ENCODE results near the gene CHPT1. TPM values are rescaled to one million over a fixed set of nuclear protein-coding genes. Genes with fewer than 3 reads are reported as not detected.

CHPT1 gene
- total and polyA plus RNA-seq, 9 of the 15 experiments (the other 6 are each of a cell fraction or from before 2014, with no cell fraction given): 15.3 to 210 (median 91.9) TPM

DNA sequence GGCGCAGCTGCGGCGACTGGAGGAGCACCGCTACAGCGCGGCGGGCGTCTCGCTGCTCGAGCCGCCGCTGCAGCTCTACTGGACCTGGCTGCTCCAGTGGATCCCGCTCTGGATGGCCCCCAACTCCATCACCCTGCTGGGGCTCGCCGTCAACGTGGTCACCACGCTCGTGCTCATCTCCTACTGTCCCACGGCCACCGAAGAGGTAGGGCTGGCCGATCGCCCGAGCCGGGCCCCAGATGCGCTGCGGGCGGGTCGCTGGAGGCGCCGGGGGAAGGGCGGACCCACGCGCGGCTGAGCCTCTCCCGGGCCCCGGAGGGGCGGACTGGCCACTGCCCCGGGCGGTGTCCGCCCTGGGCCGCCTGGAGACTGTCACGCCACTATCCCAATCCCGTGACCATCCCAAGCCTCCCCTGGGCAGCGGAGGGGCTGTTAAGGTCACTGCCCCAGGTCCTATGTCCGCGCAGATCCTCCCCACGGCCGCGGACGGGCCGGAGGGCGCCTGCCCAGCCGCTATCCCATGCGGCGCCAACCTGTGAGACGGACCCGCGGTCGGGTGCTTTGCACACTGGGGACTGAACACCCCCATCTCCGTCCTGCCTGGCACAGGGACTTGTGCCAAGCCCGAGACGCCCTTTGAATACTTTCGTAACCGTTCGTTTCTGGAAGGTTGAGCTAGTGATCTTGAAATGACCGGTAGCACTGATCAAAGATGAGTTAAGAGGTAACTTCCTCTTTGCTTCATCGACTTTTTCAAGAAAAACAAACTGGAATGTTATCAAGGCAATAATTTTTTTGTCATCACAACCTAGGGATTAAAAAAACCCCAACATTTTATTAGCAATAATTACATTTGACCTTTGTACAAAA, 725 bp downstream of the CHPT1 start (continued):
- no peak for TF ChIP-seq THAP12 (CRISPR knock-in tag; IDR thresholded peaks at IDR 0.05)
- TF ChIP-seq RFX1 (IDR thresholded peaks at IDR 0.05): no peak
- no peak for TF ChIP-seq CBFA2T2 (conservative IDR thresholded peaks at IDR 0.05)
- TF ChIP-seq ZBTB40 (IDR thresholded peaks at IDR 0.05): no peak
- TF ChIP-seq ZBTB40 (CRISPR knock-in tag; IDR thresholded peaks at IDR 0.05): no peak
- TF ChIP-seq, protein P1, sequence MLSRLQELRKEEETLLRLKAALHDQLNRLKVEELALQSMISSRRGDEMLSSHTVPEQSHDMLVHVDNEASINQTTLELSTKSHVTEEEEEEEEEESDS (CRISPR knock-in tag; IDR thresholded peaks at IDR 0.05): no peak
- no peak for TF ChIP-seq PHB2 (IDR thresholded peaks at IDR 0.05; ENCODE audit: low read depth)
- 0 out of 2 replicates have a peak, but pooled peaks have one; percentile 34 for TF ChIP-seq ZNF707 (CRISPR knock-in tag; conservative IDR thresholded peaks at IDR 0.05)
- TF ChIP-seq POLR2B (IDR thresholded peaks at IDR 0.05; ENCODE audit: low read depth, partially characterized antibody): no peak
- no peak for TF ChIP-seq PATZ1 (CRISPR knock-in tag; IDR thresholded peaks at IDR 0.05; ENCODE audit: borderline replicate concordance)
- TF ChIP-seq SOX6 (IDR thresholded peaks at IDR 0.05): no peak

Measured in K562 (cell line).